GM18907 (cell line): ENCODE measurements around the gene SUSD3.

Experiments used
- ATAC-seq: cut with Tn5 transposase; IDR thresholded peaks from one replicate; pipeline ENCODE4 v1.9.1; 2021; ENCODE audit warnings: mild to moderate bottlenecking, moderate library complexity; ENCODE audit not compliant: unreplicated experiment

The SUSD3 gene

DNA sequence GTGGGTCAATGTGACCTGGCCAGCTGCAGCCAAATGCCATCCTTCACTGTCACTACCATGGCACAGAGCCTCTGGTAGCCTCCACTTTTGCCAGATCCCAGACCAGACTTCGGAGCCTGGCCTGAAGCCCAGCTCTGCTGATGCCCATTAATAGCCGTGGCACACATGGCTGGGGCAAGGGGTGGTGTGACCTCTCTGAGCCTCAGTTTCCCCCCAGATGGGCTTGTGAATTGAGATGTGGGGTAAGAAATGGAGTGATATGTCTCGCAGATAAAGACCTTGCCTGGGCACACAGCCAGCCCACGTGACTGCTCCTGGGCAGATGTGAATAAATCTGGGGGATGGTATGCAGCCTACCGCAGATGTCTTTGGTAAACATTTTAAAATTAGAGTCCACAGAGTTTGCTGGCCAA, 13.9 kb downstream of the SUSD3 start:
- no peak for ATAC-seq

DNA sequence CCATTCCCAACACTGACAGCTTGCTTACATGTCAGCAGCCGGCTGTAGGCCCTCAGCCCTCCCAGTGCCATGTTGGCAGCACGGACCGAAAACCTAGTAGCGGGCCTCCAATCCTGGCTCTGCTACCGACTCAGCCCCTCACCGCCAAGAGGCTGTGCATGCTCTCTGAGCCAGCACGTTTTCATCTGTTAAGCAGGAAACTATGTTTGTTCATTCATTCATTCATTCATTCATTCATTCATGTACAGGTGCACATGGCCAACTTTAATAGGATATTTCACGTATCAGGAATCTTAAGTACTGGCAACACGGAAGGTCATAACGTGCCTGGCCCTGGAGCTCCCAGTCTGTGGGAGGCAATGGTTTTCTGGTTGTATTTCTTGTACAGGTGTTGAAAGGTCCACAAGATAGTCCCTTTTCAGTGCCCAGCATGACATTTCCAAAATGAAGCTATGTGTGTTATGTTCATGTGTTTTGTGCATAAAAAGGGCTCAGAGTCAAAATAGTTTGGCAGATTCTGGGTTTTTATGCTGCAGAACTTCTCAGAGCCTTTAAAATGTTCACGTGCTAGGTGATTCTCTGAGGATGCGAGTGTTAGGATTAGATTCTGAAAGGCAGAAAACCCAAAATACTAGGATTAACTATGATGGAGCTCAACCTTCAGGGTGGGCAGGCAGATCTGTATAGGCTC, 17.7 kb downstream of the SUSD3 start:
- no peak for ATAC-seq

DNA sequence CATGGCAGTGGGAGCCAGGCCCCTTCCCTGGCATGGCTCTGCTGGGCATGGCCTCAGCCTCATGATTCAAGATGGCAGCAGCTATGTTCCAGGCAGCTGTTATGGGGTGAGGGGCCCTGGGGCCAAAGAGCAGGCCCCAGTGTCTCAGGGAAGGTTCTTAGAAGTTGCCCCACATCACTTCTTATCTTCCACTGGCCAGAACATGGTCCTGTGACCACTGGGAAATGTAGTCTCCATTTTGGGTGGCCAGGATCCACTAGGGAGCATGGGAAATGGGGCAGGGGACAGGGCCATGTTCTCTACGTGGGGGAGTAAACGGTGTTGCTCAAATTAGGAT, 18.3 kb downstream of the SUSD3 start:
- no peak for ATAC-seq

DNA sequence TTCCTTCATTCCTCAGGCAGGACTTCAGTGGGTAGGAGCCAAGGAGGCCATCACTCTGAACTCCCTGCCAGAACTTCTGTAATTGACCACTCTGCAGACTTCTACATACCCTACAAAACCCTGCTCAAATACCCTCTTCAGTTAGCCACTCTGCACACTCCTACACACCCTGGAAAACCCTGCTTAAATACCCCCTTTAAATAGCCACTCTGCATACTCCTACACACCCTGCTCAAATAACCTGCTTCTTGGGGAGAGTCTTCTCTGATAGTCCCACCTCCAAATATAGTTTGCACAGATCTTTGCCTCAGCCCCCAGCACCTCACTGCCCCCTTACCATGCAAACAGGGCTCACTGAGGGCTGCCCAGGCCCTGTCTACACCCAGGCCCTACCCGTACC, 18.9 kb downstream of the SUSD3 start:
- no peak for ATAC-seq

DNA sequence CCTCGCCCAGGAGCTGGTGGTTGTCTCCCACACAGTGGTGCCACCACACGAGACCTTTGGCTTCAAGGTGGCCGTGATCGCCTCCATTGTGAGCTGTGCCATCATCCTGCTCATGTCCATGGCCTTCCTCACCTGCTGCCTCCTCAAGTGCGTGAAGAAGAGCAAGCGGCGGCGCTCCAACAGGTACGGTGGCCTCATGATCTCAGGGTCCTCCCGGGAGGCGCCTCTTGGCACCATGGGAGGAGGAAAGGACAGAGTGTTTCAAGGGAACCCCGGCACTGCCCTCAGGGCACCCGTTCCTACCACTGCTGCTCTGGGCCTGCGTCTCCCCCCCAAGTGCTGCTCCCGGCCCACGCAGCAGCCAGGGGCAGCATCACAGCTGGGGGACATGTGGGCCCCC, 19.3 kb downstream of the SUSD3 start:
- ATAC-seq, result no peak

DNA sequence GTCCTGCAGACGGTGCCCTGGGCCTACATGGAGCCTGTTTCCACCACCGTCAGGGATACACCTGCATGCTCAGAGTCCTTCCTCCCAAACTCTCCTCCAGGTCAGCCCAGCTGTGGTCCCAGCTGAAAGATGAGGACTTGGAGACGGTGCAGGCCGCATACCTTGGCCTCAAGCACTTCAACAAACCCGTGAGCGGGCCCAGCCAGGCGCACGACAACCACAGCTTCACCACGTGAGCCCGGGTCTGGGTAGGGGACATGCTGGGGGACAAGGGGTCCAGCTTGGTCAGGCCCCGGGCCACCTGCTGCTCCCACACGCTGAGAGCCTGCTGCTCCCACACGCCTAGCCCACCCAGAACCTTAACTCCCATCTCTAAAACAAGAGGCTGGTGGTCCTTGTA, 20.9 kb downstream of the SUSD3 start:
- ATAC-seq, result no peak

DNA sequence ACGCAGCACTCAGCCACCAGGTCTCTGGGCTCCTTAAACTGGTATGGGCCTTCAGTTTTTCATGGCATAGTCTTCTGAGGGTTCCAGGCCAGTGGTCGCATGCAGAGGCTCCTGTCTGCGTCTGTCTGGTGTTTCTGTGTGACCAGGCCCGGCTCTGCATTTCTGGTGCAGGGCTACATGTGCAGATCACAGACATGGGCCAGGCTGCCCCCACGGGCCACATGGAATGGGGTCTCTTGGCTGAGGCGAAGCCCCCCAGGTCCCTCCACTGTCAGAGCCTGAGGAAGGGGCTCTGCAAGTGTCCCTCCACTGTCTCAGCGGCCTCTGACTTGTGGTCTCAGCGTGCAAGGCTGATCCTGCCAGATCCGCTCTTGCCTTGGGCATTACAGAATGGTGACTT, 21.9 kb downstream of the SUSD3 start:
- ATAC-seq, result no peak

DNA sequence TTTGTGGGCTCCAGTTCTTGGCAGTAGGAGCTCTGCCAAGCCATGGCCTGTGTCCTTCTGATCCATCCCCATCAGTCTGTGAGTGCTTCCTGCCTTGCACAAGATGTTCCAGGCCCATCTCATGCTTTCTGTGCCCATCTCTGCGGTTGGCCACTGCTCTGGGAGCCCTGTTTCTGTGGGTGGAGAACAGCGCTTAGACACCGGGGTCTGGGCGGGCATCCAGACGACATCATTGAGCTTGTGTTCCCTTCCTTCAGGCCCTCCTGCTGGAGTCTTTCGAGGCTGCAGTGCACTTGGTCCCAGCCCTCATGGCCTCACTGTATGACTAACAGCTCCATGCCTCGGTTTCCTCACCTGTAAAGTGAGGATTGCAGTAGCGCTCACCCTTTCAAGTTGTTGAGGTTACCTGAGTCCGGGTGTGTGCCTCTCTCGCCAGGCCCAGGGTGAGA, 22.6 kb downstream of the SUSD3 start:
- ATAC-seq, result no peak

DNA sequence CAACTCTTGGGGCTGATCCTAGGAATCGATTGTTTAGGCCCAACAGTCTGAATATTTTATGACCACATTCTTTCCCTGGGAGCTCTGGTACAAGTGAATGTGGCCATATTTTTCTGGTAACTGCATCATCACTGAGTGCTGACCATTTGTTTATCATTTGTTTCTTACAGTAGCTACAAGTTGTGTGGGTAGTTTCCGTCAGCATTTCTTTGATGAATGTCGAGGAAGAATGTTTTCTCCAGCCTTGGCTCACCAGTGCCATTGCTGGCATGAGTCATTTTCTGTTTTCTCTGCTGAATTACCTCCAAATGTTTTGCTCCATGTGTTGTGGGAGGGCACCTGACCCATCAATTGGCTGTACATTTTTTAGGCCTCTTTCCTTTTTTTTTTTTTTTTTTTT, 23.4 kb downstream of the SUSD3 start:
- no peak for ATAC-seq

DNA sequence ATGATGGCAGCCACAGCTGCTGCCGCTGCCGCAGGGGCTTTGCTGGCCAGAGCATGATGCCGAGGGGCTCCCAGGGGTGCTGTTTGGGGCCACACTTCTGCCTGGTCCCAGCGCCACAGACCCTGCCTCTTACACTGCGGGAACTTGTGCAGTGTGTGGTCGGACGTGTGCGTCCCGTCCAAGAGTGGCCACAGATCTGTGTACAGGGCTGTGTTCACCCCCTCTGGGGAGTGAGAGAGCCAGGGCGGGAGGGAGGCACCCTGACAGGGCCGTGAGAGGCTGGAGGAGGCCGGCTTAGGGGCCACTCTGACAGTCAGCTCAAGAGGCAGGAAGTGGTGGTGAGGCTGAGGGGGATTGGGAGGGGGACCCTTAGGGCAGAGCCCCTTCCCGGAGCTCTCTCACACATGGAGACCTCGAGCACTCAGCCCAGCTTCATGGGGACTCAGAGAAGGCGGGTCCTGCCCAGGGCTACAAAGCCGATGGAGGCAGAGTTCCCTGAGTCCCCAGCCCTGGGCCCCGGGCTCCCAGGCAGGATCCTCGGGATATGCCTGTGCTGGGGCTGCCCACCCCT, 24.4 kb downstream of the SUSD3 start:
- ATAC-seq, result no peak

DNA sequence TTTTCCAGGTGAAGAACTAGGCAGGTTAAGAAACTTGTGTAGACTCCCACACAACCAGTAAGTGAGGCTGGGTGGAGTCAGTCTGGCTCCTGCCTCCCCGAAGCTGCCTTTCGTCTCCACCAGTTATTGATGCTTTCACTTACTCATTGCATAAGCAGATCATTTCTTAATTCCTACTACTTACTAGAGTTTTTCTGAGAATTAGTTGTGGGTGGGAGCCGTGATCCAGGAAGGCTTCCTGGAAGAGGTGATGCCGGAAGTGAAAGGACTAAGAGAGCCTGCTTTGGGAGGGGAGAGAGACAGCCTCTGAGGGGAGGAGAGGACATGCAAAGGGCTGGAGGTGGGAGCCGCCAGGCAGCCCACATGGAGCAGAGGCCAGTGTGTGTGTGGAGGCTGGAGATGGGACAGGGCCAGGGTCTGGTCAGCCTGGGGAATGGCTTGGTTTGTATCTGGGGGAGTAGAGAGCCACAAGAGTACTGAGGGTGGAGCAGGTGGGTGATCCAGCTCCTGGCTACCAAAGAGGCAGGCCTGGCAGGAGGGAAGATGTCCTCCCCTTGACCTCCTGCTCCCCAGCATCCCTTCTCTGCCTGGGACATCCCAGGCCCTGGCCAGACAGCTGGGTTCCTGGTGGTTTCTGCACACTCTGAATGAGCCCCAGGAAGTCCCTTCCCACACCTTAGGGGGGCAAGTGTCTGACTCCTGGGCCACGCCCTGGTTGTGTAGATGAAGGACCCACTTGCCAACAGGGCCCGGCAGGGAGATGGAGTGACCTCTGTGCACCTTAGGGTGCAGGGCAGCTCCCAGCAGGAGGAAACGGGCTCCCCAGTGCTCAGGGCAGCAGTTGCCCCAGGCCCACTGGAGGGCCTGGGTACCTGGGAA, 25.3 kb downstream of the SUSD3 start:
- no peak for ATAC-seq

DNA sequence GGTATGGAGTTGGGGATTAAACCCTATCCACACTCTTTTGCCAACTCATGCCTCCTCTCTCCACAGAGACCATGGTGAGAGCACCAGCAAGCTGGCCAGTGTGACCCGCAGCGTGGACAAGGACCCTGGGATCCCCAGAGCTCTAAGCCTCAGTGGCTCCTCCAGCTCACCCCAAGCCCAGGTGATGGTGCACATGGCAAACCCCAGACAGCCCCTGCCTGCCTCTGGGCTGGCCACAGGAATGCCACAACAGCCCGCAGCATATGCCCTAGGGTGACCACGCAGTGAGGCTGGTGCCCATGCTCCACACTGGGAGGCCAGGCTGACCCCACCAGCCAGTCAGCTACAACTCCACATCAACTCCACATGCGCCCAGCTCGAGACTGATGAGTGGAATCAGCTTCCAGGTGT, 26.0 kb downstream of the SUSD3 start:
- no peak for ATAC-seq

DNA sequence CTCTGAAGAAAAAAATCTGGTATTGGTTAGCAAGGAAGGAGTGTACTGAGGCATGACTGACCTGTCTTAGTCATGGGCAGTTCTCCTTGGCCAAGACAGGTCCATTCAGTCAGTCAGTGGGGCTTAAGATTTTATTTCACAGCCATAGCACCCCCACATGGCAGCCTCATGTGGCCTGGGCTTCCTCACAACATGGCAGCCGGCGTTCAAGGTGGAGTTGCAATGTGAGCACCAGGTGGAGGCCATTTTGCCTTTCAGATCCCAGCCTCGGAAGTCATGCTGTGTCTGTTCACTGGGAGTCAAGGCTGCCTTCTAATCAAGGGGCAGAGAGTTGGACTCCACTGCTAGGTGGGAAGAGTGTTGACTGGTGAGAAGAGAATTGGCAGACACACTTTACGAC, 27.2 kb downstream of the SUSD3 start:
- no peak for ATAC-seq

DNA sequence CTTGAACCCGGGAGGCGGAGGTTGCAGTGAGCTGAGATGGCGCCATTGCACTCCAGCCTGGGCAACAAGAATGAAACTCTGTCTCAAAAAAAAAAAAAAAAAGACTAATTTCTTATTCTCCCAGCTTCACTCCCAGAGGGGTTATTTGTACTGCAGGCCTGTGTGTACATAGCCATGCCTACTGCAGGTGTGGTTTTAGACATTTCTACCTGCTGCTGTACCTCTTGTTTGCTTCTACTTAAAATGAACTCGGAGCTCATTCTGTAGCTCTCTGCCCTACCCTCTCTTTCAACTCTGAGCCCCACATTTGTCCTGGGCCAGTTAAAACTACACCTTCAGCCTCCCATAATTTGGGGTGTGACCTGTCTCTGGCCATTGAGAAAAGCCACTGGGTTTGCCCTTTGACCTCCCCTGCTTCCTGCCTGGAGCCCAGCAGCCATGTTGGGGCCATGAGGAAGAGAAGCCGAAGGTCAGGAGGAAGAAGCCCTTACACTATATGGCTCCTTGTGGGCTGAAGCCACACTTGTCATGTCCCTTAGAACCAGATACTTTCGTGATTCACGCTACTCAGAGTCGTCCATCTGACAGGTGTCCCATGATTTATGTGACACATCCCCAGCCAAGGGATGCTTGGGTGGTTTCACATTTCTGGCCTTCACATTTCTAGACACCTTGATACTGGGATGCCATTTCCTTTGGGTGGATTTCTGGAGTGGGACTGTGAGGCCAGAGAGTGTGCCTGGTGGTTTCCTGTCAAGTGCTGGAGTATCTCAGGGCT, 28.1 kb downstream of the SUSD3 start:
- no peak for ATAC-seq

DNA sequence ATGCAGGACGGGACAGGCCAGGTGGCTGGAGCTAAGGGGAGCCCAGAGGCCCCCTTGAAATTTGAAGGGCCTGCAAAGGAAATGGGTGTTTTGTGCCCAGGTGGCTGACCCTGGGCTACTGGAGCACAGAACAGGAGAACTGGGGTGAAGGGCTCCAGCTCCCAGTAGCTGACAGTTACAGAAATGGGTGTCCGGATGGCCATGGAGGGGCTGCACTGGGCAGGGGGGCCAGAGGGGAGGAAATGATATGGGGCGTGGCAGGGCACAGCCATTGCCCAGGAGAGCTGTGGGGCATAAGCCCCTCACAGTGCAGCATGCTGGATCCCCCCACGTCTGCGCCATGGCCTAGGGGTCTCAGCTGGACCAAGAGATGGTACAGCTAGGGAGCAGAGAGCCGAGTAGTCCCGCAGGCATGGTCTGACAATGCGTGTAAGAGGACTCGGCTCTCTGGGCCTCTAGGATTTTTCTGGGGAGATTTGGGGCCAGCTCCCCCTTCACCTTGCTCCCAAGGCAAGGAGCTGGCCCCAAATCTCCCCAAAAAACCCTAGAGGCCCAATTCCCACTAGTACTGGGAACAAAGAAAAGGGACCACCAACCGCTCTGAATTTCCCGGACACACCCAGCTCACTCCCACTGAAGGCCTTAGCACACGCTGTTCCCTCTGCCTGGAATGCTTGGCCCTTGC, 29.6 kb downstream of the SUSD3 start:
- ATAC-seq, result no peak

DNA sequence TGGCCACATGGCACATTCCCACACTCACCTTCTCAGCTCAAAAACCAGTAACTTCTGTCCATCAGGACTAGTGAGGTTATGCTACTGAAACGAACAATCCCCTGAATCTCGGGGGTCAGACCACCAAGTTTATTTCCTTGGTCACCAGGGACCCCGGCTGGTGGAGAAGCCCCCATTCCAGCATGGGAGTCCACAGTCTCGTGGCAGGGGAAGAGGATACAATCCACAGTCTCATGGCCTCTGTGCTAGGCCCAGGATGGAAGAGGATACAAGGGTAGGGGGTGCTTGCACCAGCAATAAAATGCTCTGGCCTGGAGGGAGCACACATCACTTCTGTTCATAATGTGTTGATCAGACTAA, 30.1 kb downstream of the SUSD3 start:
- ATAC-seq, result no peak

DNA sequence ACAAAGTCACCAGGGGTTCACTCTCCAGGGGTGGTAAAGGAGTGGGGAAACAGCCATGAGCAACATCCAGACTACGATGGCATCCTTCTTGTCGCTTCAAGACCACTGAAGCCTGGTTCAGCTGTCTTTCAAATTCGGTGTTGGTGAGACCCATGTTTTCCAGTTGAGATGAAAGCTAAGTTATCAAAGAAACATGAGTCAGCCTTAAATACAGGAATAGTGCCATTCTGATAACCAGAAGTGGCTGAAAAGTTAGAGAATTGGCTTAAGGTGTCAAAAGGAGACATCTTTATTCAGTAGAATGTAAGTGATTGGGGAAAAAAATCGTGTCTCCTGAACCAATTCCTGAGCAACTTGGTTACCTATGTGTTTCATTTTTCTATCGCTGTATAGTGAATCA, 30.5 kb downstream of the SUSD3 start:
- no peak for ATAC-seq

DNA sequence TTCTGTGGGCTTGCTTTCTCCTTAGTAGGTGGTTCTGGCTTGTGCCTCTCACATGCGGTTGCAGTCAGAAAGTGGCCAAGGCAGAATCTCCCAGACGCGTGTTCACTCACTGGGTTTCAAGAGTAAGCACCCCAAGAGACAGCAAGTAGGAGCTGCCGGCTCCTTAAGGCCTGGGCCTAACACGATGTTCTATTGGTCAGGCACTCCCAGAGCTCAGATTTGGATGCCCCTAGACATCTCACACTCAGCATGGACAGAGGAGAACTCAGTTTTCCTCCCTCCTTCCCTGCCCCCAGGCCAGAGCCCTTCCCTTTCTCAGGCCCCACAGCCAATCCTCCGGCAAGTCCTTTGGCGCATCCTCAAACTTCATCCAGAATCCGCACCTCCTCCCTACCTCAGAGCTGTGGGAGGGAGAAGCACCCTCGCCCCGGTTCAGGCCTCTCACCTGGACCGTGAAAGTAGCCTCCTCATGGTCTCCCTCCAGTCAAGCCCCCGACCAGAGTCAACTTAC, 31.0 kb downstream of the SUSD3 start:
- ATAC-seq, result no peak

DNA sequence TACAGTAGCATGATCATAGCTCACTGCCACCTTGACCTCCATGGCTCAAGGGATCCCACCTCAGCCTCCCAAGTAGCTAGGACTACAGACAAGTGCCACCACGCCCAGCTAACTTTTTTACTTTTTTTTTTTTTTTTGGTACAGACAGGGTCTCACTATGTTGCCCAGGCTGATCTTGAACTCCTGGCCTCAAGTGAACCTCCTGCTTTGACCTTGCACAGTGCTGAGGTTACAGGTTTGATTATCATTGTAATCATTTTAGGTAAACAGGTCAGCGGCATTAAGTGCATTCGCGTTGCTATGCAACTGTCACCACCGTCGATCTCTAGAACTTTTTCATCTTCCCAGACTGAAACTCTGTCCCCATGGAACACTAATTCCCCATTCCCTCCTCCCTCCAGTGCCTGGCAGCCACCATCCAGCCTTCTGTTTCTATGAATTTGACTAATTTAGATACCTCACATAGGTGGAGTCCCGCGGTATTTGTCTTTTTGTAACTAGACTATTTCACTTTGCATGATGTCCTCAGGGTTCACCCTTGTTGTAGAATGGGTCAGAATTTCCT, 31.7 kb downstream of the SUSD3 start:
- ATAC-seq, result no peak

DNA sequence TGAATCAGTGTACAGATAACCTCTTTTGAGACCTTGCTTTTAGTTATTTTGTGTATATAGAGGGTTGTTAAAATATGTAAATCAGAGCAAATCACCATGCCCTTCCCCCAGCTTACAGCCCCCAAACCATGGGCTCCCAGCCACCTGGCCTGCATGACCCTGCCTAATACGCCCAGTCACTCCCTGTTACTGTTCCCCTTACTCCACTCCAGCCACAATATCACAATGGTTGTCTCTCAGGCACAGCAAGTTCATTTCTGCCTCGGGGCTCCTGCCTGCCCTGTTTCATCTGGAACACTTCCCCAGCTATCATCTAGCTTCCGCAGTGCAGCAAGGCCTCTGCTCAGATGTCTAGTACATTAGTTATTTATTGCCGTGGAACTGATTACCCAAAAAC, 32.6 kb downstream of the SUSD3 start:
- ATAC-seq, result no peak
